GM12892 (cell line): ENCODE data around the gene TMUB1.

Source experiments
- POLR2A ChIP-seq: IDR thresholded peaks from 2 replicates; pipeline ENCODE4 v1.6.1; 2011; ENCODE audit warnings: low read depth, low read length, control low read depth
- POLR2AphosphoS5 ChIP-seq: IDR thresholded peaks from 2 replicates; pipeline ENCODE4 v1.6.1; 2011; ENCODE audit warnings: low read depth, low read length, control low read depth
- TAF1 ChIP-seq: IDR thresholded peaks from 2 replicates; pipeline ENCODE4 v1.6.1; 2011; ENCODE audit warnings: low read depth, mild to moderate bottlenecking, control low read depth, low read length, borderline replicate concordance

GRCh38 chr7:151113344-151114150, 30.3 kb upstream of the TMUB1 start:
- TF ChIP-seq POLR2A (no peak), POLR2AphosphoS5 (no peak), TAF1 (no peak)
